Heart right ventricle (tissue), 16 donors: ENCODE data around the gene AGPAT4. TPM values are rescaled to one million over a fixed set of nuclear protein-coding genes. Genes with fewer than 3 reads are reported as not detected.

ENCODE experiments used
- ATAC-seq, 8 donors: fragments of 200-7000 bp; cut with Tn5 transposase; one replicate each; pipeline ENCODE4 v1.9.1; 2020; ENCODE audit warnings: mild to moderate bottlenecking in 8 of 8, moderate library complexity in 8 of 8, moderate number of reproducible peaks in 1 of 8
- DNase-seq, 2 donors: peaks; one replicate each; pipeline ENCODE4 v3.0.0-alpha.2; 2020
- H3K27ac ChIP-seq, 10 donors: fragments of 200-600 bp; sonication (generic) in 2 of 10; one replicate each; pipeline versions ENCODE4 v1.5.0 to v1.8.0; 2020 to 2022; ENCODE audit warnings: mild to moderate bottlenecking in 3 of 10
- H3K27me3 ChIP-seq, 7 donors: fragments of 200-600 bp; one replicate each; pipeline ENCODE4 v1.8.0; 2021 to 2022; ENCODE audit warnings: mild to moderate bottlenecking in 2 of 7
- H3K36me3 ChIP-seq, 9 donors: fragments of 200-600 bp; sonication (generic) in 1 of 9; one replicate each; pipeline versions ENCODE4 v1.5.0 to v1.8.0; 2020 to 2022; ENCODE audit warnings: mild to moderate bottlenecking in 2 of 9
- H3K4me1 ChIP-seq, 9 donors: fragments of 200-600 bp; sonication (generic) in 1 of 9; one replicate each; pipeline versions ENCODE4 v1.5.0 to v1.8.0; 2020 to 2022; ENCODE audit warnings: mild to moderate bottlenecking in 4 of 9
- H3K4me3 ChIP-seq, 10 donors: fragments of 200-600 bp; sonication (generic) in 2 of 10; one replicate each; pipeline versions ENCODE4 v1.5.0 to v1.8.0; 2020 to 2022; ENCODE audit warnings: mild to moderate bottlenecking in 7 of 10, moderate library complexity in 2 of 10
- H3K9me3 ChIP-seq, 11 donors: fragments of 200-600 bp in 10 of 11; sonication (generic) in 2 of 11; one replicate each; pipeline versions ENCODE4 v1.5.0 to v1.8.0; 2013 to 2022; ENCODE audit warnings: mild to moderate bottlenecking in 2 of 11, control low read depth in 1 of 11, moderate library complexity in 1 of 11
- CTCF ChIP-seq, 9 donors: fragments of 200-600 bp; sonication (generic) in 2 of 9; IDR thresholded peaks; one replicate each; pipeline versions ENCODE4 v1.5.0 to v1.8.0; 2021 to 2022; ENCODE audit warnings: antibody characterized with exemption in 9 of 9, mild to moderate bottlenecking in 5 of 9, moderate library complexity in 1 of 9
- WGBS, 2 donors: extraction: QIAGEN DNeasy Blood & Tissue Kit; methylation state at CpG; one replicate each; pipeline ENCODE4 v1.1.7; 2013; ENCODE audit warnings: inconsistent platforms in 1 of 2; 5-methylcytosine and 5-hydroxymethylcytosine counted together
- intact Hi-C, 10 donors: fragments of 100-400 bp; cut with DNase I; formaldehyde crosslinking; loops; one replicate each; pipeline versions ENCODE4 v1.11.1 to v1.14.2; 2022
- polyA plus RNA-seq, 2 donors: library from polyadenylated mRNA; stranded (reverse); fragments of 200-250 nt; gene quantifications; one replicate each; pipeline ENCODE4 v1.2.3, GENCODE V29; 2013
- total RNA-seq, 10 donors: library from RNA; stranded (reverse); fragmentation: NEBNext Ultra II Directional in 3 of 10; extraction: Animal tissue kit (Norgen Biotek cat#: 25700) in 3 of 10; gene quantifications; one replicate each; pipeline versions ENCODE4 v1.2.1 to v1.2.4, GENCODE V29; 2021 to 2023
- donor health status: Arrhythmogenic right ventricular cardiomyopathy.
- donor health status: ischemic (EF 13 %, LVEDD 7.1; RV severe dilation, severe dysfunction).
- donor health status: healthy with polysubstance abuse.
- donor health status: DM: no; HTN: yes; CAD: no.
- donor health status: DM: no; HTN: no; CAD: no.
- donor health status: ischemic (EF 25% LVEDD 6.9; RV normal size, moderate dysfunction).
- donor health status: ischemic (EF 25% LVEDD 5.7; RV mildly dilated, moderate dysfunction).
- donor health status: healthy.
- donor health status: DM: yes; HTN: yes; CAD: no.
- donor health status: Ischemic cardiomyopathy.
- donor health status: ischemic (EF 35%, LVEDD 5.7; RV mildly dilated, moderate dysfunction).
- donor health status: nonischemic (EF 11% LVEDD 7.7; RV severe dilation, severe dysfunction).
- donor health status: DM: yes; HTN: yes; CAD: no.
- donor health status: PGD.
- donor health status: ischemic (EF 29% LVEDD 5.4; RV normal size, mild dysfunction).
- donor health status: nonischemic (EF 23%, LVEDD 6.1; RV moderate dilation, normal function).

Gene AGPAT4
- total and polyA plus RNA-seq, 12 donors: 1.2 to 3.8 (median 1.6) TPM

- intact Hi-C loops: no loop called here
- H3K9me3 ChIP-seq: peaks cover 0 to 9% (median 0%) of the 10 kb centered on the region in 11 donors
- H3K4me3 ChIP-seq: no peak overlapping the region
- DNase-seq (no peak), ATAC-seq (no peak)
- peaks cover 0 to 23% (median 0%) of the 10 kb centered on the region in 9 donors for H3K4me1 ChIP-seq
- no peak overlapping the region for H3K27ac ChIP-seq
- H3K36me3 ChIP-seq: peaks cover 0 to 4% (median 0%) of the 10 kb centered on the region in 9 donors
- no peaks in the 10 kb centered on the region for H3K27me3 ChIP-seq
- TF ChIP-seq CTCF (IDR thresholded peaks at IDR 0.05): no peak
Observed at GRCh38 chr6:161254126-161254463, 19.8 kb downstream of the AGPAT4 start.

- ATAC-seq: no peak
- H3K4me3 ChIP-seq: no peak overlapping the region
- TF ChIP-seq CTCF (IDR thresholded peaks at IDR 0.05): no peak
- H3K4me1 ChIP-seq: peaks cover 0 to 11% (median 0%) of the 10 kb centered on the region in 9 donors
- 84 to 93% methylated on average over 8 of the region's 8 CpGs for WGBS, 2 donors
- peaks cover 0 to 4% (median 0%) of the 10 kb centered on the region in 9 donors for H3K36me3 ChIP-seq
- H3K27ac ChIP-seq: no peak overlapping the region
- no peaks in the 10 kb centered on the region for H3K27me3 ChIP-seq
- intact Hi-C loops: no loop called here
- DNase-seq: no peak
- peaks cover 0 to 16% (median 0%) of the 10 kb centered on the region in 11 donors for H3K9me3 ChIP-seq
Observed at GRCh38 chr6:161251345-161251744, 22.5 kb downstream of the AGPAT4 start.

GRCh38 chr6:161249327-161249726 is 24.5 kb downstream of the AGPAT4 start:
- WGBS, 2 donors: 96 to 100% methylated on average over 1 of the region's 1 CpG
- ATAC-seq (no peak), DNase-seq (no peak)
- H3K27me3 ChIP-seq: no peaks in the 10 kb centered on the region
- H3K9me3 ChIP-seq: peaks cover 0 to 16% (median 0%) of the 10 kb centered on the region in 11 donors
- no peak overlapping the region for H3K27ac ChIP-seq
- no peak for TF ChIP-seq CTCF (IDR thresholded peaks at IDR 0.05)
- intact Hi-C loops: no loop called here
- H3K4me1 ChIP-seq: peaks cover 0 to 2% (median 0%) of the 10 kb centered on the region in 9 donors
- H3K4me3 ChIP-seq: no peak overlapping the region
- peaks cover 0 to 4% (median 0%) of the 10 kb centered on the region in 9 donors for H3K36me3 ChIP-seq

- DNase-seq (no peak), ATAC-seq (no peak)
- 96 to 100% methylated on average over 2 of the region's 2 CpGs for WGBS, 2 donors
- Histone ChIP-seq H3K36me3 (peaks cover 0 to 4% (median 0%) of the 10 kb centered on the region in 9 donors), H3K27ac (no peak overlapping the region), H3K4me1 (peaks cover 0 to 11% (median 0%) of the 10 kb centered on the region in 9 donors), H3K9me3 (peaks cover 0 to 16% (median 0%) of the 10 kb centered on the region in 11 donors), H3K27me3 (no peaks in the 10 kb centered on the region), H3K4me3 (no peak overlapping the region)
- intact Hi-C loops: no loop called here
- TF ChIP-seq CTCF (IDR thresholded peaks at IDR 0.05): no peak
Observed at GRCh38 chr6:161246725-161247124, 27.1 kb downstream of the AGPAT4 start.
